ENCODE data around the gene C2CD2. TPM values are rescaled to one million over a fixed set of nuclear protein-coding genes. Genes with fewer than 3 reads are reported as not detected.

C2CD2 gene
- total RNA-seq, 4 donors from 2014 or later: 37.5 to 63.9 (median 51.6) TPM

- Histone ChIP-seq H3K27ac (no peak overlapping the region), H3K9me3 (peaks cover 0 to 8% (median 4%) of the 10 kb centered on the region in 4 donors), H3K36me3 (peaks cover 0 to 91% (median 3%) of the 10 kb centered on the region in 3 donors), H3K27me3 (no peaks in the 10 kb centered on the region), H3K4me1 (no peaks in the 10 kb centered on the region), H3K4me3 (no peak overlapping the region)
- DNase-seq (ENCODE audit: low spot score in 2 of 2): no peak
- TF ChIP-seq EP300 (IDR thresholded peaks at IDR 0.05): no peak
- no peak for TF ChIP-seq POLR2A (IDR thresholded peaks at IDR 0.05)
- no peak for TF ChIP-seq CTCF (IDR thresholded peaks at IDR 0.05)
- 94% methylated on average over 32 of the region's 32 CpGs for WGBS, 2 donors
Measured at GRCh38 chr21:41836166-41837015, 117.4 kb downstream of the C2CD2 start.

DNA sequence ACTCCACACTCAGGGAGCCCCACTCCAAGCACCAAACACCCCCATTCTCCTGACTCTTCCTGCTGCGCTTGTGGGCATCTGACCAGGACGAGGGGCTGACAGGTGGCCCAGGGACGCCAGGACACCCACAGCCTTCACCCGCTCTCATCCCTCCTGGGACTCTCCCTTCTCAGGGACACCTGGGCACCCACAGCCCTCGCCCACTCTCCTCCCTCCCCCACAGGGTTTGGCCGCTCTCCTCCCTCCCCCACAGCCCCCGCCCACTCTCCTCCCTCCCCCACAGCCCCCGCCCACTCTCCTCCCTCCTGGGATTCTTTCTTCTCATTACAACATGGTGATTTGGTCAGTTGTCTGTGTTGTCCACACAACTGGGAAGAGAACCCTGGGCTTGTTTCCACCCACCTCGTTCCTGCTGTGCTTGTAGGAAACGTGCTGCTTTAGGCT is 118.1 kb downstream of the C2CD2 start:
- H3K27ac ChIP-seq: no peak overlapping the region
- peaks cover 0 to 2% (median under 1%) of the 10 kb centered on the region in 4 donors for H3K9me3 ChIP-seq
- H3K36me3 ChIP-seq: peaks cover 0 to 88% (median 3%) of the 10 kb centered on the region in 3 donors
- TF ChIP-seq CTCF (IDR thresholded peaks at IDR 0.05): no peak
- no peak for TF ChIP-seq EP300 (IDR thresholded peaks at IDR 0.05)
- TF ChIP-seq POLR2A (IDR thresholded peaks at IDR 0.05): no peak
- H3K4me3 ChIP-seq: no peak overlapping the region
- H3K4me1 ChIP-seq: no peaks in the 10 kb centered on the region
- 74 to 76% methylated on average over 9 to 10 of the region's 10 CpGs for WGBS, 2 donors
- no peak for DNase-seq (ENCODE audit: low spot score in 2 of 2)
- H3K27me3 ChIP-seq: no peaks in the 10 kb centered on the region

Small RNAs within 50 kb of the gene (small RNA-seq; reads per million reads assigned to genes)
- gene RF00334: not detected

Other genes with a start within 250 kb of the C2CD2 start
- gene RIPK4, start 187.0 kb downstream of the C2CD2 start, total RNA-seq: 1 to 10 TPM in 3 of 4 donors, under 1 TPM in 1; 0.66 to 1.6 (median 1.2) TPM
- gene PRDM15, start 74.7 kb downstream of the C2CD2 start, total RNA-seq: 10 to 100 TPM; 11.8 to 33.7 (median 18.5) TPM
- gene ZBTB21, start 56.3 kb upstream of the C2CD2 start, total RNA-seq: 10 to 100 TPM in 2 of 4 donors, 1 to 10 TPM in 2; 9.4 to 13.8 (median 10.6) TPM
- not detected for gene UMODL1, start 117.3 kb upstream of the C2CD2 start, total RNA-seq

Data from tibial nerve (tissue), 4 donors.